ENCODE data around the gene SMARCD3. TPM values are rescaled to one million over a fixed set of nuclear protein-coding genes. Genes with fewer than 3 reads are reported as not detected.

SMARCD3 gene
- total and polyA plus RNA-seq, 9 of the 15 experiments (the other 6 are each of a cell fraction or from before 2014, with no cell fraction given) = 0.43 to 3.6 (median 2.6) TPM

DNA sequence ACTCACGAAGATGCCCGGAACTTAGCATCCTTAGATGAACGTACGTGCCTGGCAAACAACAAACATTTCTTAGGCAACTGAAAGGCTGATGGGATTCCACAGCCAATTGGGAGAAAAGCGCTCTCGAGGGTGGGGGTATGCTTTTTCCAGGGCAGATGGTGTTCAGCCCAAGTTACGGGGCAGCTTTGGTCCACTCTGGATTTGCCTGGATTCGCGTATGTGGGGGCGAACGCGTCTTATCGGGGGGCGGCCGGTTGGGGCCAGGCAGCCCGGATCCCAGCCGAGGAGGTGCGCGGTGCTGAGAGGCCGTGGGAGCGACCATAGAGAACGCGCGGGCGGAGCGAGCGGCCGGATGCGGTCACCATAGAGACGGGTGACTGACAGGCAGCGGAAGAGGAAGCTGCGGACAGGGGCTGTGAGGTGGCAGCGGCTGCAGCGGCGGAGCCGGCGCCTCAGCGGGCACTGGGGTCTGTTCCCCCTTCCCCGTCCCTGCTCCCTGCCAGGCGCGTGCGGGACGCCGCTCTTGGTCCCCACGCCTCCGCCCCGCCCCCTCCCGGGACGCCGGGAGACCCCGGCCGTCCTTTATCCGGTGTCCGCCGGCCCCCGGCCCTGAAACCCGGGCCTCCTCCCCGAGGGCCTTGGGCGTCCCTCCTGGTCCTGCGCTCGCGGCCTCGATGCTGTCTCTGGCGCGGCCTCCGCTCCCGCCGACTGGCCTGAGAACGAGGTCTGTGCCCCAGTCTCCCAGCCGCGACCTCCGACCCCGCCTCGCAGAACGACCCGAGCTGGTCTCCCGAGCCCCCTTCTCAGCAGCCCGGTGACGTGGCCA lies 16.2 kb downstream of the SMARCD3 start, which contains the start of gene CHPF2 (continued):
- TF ChIP-seq THAP12 (CRISPR knock-in tag; IDR thresholded peaks at IDR 0.05) (peak; percentile 88; the same call in 1 of the 2 replicates), ZNF551 (CRISPR knock-in tag; IDR thresholded peaks at IDR 0.05) (no peak), EWSR1 (IDR thresholded peaks at IDR 0.05; ENCODE audit: borderline replicate concordance, low read depth, partially characterized antibody) (no peak), MTA2 (IDR thresholded peaks at IDR 0.05; ENCODE audit: low read depth) (no peak), NR2F6 (CRISPR knock-in tag; IDR thresholded peaks at IDR 0.05) (no peak), AFF4 (CRISPR knock-in tag; IDR thresholded peaks at IDR 0.05) (peak; percentile 83; the same call in 1 of the 2 replicates), ZNF445 (CRISPR knock-in tag; IDR thresholded peaks at IDR 0.05; ENCODE audit: low read depth) (no peak), LCOR (CRISPR knock-in tag; IDR thresholded peaks at IDR 0.05) (peak; percentile 78), SMC3 (conservative IDR thresholded peaks at IDR 0.05; ENCODE audit: insufficient read depth, low read depth, low read length) (no peak), ZC3H4 (CRISPR knock-in tag; IDR thresholded peaks at IDR 0.05; ENCODE audit: borderline replicate concordance) (no peak), POLR2B (IDR thresholded peaks at IDR 0.05; ENCODE audit: low read depth, partially characterized antibody) (peak; percentile 79), ZNF239 (CRISPR knock-in tag; IDR thresholded peaks at IDR 0.05) (no peak), ETS2 (tag; IDR thresholded peaks at IDR 0.05; ENCODE audit: borderline replicate concordance, poor library complexity, severe bottlenecking) (no peak)
- TF ChIP-seq, protein P1, sequence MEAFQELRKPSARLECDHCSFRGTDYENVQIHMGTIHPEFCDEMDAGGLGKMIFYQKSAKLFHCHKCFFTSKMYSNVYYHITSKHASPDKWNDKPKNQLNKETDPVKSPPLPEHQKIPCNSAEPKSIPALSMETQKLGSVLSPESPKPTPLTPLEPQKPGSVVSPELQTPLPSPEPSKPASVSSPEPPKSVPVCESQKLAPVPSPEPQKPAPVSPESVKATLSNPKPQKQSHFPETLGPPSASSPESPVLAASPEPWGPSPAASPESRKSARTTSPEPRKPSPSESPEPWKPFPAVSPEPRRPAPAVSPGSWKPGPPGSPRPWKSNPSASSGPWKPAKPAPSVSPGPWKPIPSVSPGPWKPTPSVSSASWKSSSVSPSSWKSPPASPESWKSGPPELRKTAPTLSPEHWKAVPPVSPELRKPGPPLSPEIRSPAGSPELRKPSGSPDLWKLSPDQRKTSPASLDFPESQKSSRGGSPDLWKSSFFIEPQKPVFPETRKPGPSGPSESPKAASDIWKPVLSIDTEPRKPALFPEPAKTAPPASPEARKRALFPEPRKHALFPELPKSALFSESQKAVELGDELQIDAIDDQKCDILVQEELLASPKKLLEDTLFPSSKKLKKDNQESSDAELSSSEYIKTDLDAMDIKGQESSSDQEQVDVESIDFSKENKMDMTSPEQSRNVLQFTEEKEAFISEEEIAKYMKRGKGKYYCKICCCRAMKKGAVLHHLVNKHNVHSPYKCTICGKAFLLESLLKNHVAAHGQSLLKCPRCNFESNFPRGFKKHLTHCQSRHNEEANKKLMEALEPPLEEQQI (IDR thresholded peaks at IDR 0.05) = no peak

All from K562 (cell line).